ENCODE results near the gene MFAP4.

GRCh38 chr17:19366637-19366972 is 20.4 kb downstream of the MFAP4 start:
- TF ChIP-seq CTCF (IDR thresholded peaks at IDR 0.05; ENCODE audit: low read depth, low read length, missing input control): no peak
- TF ChIP-seq SP1 (IDR thresholded peaks at IDR 0.05): no peak
- TF ChIP-seq GABPA (IDR thresholded peaks at IDR 0.05 in 1 of 2, conservative IDR thresholded peaks at IDR 0.05 in 1 of 2): no peak
- TF ChIP-seq, protein P1, sequence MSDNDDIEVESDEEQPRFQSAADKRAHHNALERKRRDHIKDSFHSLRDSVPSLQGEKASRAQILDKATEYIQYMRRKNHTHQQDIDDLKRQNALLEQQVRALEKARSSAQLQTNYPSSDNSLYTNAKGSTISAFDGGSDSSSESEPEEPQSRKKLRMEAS (IDR thresholded peaks at IDR 0.05): no peak
- TF ChIP-seq, protein P2, sequence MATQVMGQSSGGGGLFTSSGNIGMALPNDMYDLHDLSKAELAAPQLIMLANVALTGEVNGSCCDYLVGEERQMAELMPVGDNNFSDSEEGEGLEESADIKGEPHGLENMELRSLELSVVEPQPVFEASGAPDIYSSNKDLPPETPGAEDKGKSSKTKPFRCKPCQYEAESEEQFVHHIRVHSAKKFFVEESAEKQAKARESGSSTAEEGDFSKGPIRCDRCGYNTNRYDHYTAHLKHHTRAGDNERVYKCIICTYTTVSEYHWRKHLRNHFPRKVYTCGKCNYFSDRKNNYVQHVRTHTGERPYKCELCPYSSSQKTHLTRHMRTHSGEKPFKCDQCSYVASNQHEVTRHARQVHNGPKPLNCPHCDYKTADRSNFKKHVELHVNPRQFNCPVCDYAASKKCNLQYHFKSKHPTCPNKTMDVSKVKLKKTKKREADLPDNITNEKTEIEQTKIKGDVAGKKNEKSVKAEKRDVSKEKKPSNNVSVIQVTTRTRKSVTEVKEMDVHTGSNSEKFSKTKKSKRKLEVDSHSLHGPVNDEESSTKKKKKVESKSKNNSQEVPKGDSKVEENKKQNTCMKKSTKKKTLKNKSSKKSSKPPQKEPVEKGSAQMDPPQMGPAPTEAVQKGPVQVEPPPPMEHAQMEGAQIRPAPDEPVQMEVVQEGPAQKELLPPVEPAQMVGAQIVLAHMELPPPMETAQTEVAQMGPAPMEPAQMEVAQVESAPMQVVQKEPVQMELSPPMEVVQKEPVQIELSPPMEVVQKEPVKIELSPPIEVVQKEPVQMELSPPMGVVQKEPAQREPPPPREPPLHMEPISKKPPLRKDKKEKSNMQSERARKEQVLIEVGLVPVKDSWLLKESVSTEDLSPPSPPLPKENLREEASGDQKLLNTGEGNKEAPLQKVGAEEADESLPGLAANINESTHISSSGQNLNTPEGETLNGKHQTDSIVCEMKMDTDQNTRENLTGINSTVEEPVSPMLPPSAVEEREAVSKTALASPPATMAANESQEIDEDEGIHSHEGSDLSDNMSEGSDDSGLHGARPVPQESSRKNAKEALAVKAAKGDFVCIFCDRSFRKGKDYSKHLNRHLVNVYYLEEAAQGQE (IDR thresholded peaks at IDR 0.05): no peak
- no peak for TF ChIP-seq EGR1 (IDR thresholded peaks at IDR 0.05; ENCODE audit: low read depth in 2 of 2)
- no peak for TF ChIP-seq JUND (IDR thresholded peaks at IDR 0.05)

Measured in liver (tissue), 3 donors.